GM18907 (cell line): Measurements from ENCODE around the gene TBL3.

Experiments
- ATAC-seq: cut with Tn5 transposase; IDR thresholded peaks from one replicate; pipeline ENCODE4 v1.9.1; 2021; ENCODE audit warnings: mild to moderate bottlenecking, moderate library complexity; ENCODE audit not compliant: unreplicated experiment

The TBL3 gene

GRCh38 chr16:1981398-1981836, 9.6 kb downstream of the TBL3 start, which contains the start of gene NOXO1:
Gene NOXO1 (minus strand): TSS chr16:1981469. CDS start chr16:1981179, 290 bp downstream.
- no peak for ATAC-seq

DNA sequence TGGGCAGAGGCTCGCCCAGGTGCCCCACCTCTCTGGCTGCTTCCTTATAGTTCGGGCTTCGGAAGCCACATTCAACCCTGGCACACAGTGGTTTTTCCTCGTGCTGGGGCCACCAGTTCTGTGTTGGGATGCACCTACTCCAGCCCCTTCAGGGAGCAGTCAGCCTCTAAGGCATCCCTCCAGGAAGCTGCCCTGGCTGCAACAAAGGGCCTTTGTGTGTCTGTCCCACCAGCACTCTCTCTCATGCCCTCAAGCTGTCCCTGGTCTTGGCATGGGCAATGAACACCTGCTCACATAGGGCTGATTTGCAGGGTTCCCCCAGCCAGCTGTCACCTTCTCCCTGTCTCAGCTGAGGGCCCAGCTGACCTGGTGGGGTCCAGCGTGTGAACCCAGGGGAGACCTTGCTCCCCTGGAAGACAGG, 10.2 kb downstream of the TBL3 start:
- no peak for ATAC-seq

DNA sequence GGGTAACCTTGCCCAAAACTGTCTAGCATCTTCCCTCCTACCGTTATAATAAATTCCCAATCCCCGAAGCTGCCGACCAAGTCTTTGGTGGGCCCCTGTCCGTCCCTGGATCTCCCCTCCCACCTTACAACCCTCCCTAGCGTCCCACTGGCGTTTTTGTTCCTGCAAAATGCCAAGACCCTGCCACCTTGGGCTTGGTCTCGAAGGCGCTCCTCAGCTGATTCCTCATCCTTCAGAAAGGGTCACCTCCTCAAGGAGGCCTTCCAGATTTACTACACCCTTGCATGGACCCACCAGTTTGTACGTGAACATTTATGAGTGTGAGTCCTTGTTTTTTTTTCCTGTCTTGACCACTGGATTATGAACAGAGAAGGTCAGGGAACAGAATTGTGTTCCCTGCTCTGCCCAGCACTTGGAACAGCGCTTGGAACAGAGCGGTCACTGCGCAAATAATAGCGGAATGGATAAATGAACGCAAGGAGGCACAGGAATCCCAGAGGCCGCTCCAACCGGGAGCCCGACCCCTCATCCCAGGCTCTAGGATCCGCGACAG, 11.2 kb downstream of the TBL3 start:
- no peak for ATAC-seq

DNA sequence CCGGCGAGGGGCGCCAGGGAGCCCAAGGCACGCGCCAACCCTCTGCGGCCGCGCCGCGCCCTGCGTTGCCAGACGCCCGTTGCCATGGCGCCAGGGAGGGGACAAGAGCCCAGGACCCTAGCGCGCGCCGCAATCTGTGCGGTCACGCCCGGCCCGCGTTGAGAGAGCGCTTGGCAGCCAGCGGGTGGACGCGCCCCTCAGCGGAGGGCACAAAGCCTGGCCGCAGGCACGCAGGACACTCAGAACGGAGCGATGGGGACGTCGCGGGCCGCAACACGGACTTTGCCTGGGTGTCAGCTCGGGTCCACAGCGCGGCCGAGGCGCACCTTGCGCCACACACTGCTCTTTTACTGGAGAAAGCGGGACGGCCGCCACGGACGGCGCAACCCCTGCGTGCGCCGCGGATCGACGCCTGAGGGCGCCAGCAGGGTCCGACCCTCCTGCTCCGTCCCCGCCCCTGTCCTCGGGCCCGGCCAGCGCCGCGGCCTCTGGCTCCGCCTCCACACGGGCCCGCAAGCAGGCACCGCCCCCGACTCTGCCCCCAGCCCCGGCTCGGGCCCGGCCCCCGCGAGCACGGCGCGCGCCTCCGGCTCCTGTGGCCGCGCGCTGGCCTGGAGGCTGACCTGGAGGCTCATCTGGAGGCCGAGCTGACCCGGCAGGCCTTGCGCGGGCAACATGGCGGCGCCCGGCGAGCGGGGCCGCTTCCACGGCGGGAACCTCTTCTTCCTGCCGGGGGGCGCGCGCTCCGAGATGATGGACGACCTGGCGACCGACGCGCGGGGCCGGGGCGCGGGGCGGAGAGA, 11.9 kb downstream of the TBL3 start, which contains the start of gene GFER:
TSS of gene GFER (plus strand) at position 650 of the 803 bp plus-strand sequence. CDS start at position 676, 26 bp downstream.
- ATAC-seq, result peak; percentile 78

DNA sequence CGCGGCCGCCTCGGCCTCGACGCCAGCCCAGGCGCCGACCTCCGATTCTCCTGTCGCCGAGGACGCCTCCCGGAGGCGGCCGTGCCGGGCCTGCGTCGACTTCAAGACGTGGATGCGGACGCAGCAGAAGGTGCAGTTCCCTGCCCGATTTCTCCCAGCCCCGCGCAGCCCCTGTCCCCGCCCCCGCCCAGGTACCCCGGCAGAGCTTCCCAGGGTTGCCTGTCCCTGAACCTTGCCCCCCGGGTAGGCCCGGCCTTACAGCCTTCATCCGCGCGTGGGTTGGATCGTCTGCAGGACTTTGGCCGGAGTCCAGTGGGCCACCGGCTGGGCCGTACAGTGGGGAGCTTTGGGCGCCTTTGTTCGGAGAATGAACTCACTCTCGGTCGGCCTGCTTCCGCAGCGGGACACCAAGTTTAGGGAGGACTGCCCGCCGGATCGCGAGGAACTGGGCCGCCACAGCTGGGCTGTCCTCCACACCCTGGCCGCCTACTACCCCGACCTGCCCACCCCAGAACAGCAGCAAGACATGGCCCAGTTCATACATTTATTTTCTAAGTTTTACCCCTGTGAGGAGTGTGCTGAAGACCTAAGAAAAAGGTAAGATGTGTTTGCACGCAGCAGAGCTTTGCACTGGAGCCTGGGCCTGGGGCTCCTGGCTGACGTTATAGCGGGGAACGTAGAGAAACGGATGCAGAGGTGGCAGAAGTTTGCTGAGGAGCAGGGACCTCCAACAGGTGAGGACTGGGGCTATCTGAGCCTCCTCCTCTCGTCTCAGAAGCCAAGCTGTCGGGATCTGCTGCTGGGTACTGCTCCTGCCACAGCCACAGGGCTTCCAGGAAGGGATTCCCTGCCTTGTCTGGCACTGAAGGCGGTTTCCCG, 12.7 kb downstream of the TBL3 start:
- ATAC-seq, result peak; percentile 6

DNA sequence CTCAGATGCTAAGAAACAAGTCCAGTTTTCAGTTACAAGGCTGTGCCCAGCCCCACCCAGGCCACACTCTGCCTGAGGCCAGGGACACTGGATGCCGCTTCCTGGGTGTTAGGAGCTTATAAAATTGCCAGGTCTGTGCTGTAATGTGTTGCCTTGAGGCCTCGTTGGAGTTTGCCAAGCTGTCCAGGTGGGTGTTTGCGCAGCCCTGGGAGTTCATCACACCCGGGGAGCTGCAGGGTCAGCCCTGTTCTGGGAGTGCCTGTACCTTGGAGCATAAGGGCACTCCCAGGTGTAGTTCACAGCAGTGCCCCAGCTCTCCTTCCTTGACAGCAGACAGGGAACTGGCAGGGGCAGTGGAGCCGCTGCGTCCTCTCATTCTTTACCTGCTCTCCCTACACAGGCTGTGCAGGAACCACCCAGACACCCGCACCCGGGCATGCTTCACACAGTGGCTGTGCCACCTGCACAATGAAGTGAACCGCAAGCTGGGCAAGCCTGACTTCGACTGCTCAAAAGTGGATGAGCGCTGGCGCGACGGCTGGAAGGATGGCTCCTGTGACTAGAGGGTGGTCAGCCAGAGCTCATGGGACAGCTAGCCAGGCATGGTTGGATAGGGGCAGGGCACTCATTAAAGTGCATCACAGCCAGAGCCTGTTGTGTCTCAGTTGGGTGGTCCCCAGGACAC, 13.8 kb downstream of the TBL3 start:
- no peak for ATAC-seq

GRCh38 chr16:1987198-1987597, 15.3 kb downstream of the TBL3 start:
- no peak for ATAC-seq

DNA sequence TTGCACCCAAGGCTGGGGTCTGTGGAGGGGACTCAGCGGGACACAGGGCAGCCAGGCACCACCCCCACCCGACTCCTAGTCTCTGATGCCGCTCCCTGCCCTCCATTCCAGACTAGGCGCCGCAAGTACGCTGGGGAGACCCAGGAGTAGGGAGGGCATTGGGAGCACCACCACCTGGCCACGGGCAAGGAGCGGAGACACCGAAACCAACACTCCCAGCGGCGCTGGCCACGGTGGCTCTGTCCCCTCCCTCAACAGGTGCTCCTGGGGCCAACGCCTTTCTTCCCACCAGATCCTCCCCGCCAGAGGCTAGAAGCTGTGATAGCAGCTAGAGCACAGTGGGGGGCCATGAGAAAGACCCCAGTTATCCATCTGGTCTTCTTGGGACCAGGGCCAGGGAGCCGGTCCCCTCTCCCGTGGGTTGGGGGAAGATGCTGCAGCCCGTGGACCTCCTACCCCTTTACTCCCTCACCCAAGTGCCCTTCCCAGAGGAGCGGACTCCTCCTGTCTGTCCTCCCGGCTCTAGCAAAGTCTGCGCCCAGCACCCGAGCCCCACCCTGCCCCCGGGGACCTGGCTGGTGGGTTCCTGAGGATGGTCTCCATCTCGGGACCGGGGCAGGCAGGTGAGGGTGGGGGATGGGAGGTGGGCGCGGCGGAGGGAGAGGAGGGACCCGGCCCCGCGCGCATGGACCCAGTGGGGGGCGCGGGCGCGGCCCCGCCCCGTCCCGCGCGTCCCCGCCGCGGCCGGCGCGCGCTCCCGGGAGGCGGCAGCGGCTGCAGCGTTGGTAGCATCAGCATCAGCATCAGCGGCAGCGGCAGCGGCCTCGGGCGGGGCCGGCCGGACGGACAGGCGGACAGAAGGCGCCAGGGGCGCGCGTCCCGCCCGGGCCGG, 17.6 kb downstream of the TBL3 start, which contains the start of gene SYNGR3:
TSS of gene SYNGR3 (plus strand) at position 762 of the 892 bp plus-strand sequence. CDS start 133 bp downstream, outside the sequence.
- no peak for ATAC-seq

GRCh38 chr16:1990101-1990350, 18.2 kb downstream of the TBL3 start:
- no peak for ATAC-seq

DNA sequence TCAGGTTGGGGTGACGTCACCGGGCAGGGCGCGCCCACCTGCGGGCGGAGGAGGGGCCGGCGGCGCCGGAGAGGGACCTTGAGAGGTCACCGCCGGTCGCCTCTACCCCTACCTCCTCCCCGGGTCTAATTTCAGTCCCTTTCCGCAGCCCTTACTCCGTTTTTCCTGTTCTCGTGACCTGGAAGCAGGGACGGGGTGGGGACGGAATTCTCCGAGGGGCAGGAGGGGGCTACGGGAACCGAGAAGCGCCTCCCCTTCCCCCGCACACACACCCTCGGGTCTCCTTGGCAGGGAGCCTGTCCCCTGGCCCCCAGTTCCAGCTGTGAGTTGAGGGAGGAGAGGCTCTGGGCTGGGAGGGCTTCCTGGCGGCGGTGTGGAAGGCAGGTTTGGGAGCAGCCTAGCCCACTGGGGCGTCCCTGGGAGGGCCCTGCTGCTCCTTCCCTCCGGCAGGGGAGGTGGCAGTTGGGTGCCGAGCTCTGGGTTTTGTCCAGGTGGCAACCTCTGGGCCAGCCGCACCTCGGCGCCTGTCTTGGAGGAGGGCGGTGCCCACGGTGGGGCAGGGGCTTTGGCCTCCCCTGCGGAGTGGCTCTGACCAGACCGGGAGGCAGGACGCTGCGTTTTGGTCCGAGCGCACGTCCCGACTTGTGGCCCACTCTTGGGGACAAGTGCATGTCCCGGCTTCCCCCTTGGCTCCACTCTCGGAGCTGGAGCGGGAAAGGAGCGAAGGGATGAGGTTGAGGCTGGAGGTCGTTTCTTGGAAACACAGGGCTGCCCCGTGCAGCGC, 18.7 kb downstream of the TBL3 start:
- ATAC-seq, result peak; percentile 6

- peak; percentile 48 for ATAC-seq
Measured at GRCh38 chr16:1991135-1991551, 19.3 kb downstream of the TBL3 start.

DNA sequence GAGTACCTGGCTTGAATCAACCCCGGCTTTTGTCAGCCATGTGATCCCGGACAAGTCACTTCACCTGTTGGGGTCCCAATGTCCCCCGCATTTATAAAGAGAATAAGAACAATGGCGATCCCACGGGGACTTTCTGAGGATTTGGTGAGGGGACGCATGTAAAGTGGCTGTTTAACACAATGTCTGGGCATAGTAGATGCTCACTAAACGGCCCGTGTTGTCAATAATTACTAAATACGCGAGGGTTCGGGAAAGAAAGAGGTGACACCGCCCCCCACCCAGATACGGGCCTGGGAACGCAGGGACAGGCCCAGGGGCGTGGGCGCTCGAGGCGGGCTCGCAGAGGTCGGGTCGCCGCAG, 19.7 kb downstream of the TBL3 start:
- no peak for ATAC-seq

- ATAC-seq, result peak; percentile 45
Measured at GRCh38 chr16:1991948-1992703, 20.3 kb downstream of the TBL3 start.

DNA sequence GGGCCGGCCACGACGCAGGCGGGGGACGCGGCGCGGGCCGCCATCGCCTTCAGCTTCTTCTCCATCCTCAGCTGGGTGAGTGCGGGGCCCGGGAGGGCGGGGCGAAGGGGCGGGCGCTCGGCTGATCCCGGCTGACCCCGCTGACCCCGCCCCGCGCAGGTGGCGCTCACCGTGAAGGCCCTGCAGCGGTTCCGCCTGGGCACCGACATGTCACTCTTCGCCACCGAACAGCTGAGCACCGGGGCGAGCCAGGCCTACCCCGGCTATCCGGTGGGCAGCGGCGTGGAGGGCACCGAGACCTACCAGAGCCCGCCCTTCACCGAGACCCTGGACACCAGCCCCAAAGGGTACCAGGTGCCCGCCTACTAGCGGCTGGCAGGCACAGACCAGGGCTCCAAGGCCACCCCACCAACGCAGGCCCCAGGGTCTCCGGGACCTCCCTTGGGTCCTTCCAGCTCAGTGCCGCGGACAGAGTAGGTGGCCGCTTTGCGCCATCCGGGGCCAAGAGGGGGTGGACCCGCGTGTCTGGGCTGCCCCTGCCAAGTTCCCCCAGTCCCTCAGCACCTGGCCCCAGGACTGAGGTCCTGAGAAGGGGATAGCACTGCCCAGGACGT, 21.0 kb downstream of the TBL3 start:
- peak; percentile 3 for ATAC-seq

DNA sequence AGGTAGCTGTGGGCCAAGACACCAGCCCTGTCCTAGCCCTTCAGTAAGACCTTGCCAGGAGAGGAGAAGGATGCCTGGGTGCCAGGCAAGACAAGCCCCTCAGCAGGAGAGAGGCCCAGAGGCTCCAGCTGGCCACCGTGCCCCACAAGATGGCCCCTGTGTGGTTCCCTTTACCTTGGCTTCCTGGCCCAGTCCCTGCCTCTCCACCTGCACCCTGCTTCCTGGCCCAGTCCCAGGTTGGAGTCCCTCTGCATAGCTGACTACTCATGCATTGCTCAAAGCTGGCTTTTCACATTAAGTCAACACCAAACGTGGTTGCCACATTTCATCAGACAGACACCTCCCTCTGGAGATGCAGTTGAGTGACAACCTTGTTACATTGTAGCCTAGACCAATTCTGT, 21.9 kb downstream of the TBL3 start:
- ATAC-seq, result no peak

DNA sequence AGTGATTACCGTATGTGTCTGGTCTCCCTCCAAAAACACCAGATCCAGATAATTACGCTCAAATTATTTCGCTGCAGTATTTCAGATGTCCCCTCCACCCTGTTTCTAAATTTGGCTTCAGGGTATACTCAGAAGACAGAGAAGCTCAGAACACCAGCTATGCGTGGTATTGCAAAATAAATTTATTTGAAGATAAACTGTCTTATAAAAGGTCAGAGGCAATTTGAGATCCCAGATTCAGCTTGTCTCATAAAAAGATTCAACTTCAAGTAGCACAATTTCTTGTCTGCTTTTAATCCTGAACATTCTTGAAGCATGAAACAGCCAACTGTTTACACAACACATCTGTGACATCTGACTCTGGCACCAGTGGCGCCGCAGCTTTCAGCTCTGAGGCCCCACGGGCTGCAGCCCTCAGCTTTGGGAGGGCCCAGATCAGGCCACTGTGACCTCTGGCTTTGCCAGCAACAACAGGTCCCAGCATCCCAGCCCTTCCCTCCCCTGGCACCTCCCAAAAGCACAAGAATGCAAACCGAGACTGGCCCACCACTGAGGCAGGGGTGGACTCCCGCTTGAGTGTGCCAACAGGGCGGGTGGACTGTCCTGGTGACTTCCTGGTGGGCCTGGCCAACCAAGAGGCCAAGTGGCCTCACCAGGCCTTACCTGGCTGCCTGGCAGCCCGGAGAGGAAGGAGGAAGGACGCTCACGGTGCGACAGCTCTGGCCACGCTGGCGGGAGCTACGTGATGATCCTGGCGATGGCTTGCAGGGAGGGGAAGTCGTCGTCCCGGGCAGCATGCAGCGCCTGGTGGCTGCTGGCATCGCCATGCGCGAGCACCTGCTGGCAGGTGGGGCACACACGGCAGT, 25.9 kb downstream of the TBL3 start:
- no peak for ATAC-seq

DNA sequence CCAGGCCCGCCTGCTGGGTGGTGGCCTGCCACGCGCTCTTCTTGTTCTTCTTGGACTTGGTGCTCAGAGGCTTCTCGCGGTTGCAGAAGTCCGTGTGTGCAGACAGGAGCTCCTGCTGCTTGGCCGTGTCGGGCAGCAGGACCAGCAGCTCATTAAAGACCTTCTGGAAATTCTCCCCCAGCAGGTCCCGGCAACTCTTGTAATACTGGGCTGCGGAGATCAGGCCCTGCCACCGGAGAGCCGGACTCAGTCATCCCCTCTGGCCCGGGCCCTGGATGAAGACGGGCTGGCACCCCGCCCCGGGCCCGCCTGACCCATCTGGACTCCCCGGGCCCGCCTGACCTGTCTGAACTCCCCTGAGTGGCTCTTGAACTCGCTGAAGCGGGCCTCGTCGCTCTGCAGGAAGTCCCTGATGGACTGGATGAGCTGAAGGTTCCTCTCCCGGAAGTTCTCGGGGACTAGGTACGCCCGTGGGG, 26.5 kb downstream of the TBL3 start:
- ATAC-seq, result no peak
